ENCODE results near the gene REM2.

REM2 gene

DNA sequence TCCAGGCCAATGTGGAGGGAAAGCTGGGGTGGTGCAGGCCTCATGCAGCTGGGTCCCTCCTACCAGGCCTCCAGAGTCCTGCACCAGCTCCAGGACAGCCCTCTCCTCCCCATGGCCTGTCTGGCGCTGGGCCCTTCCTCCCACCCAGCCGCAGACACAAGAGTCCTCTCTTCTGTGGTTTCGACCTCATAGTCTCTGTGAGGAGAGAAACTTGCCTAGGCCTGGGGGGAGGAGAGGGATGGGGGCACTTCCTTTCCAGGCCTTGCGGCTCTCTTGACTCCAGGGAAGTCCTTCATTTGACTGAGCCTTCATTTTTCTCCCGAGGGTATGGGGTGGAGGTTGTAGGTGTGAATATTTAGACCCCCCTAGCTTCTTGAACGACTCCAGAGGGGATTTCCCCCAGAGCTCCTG is 44.4 kb upstream of the REM2 start:
- TF ChIP-seq USF1 (IDR thresholded peaks at IDR 0.05) (no peak), TAF1 (IDR thresholded peaks at IDR 0.05; ENCODE audit: low read depth) (no peak), TCF12 (IDR thresholded peaks at IDR 0.05; ENCODE audit: low read depth) (no peak), REST (IDR thresholded peaks at IDR 0.05; ENCODE audit: low read depth) (no peak), CEBPB (IDR thresholded peaks at IDR 0.05) (no peak)

GRCh38 chr14:22839159-22839779 is 43.8 kb upstream of the REM2 start:
- no peak for TF ChIP-seq ZBTB7A (IDR thresholded peaks at IDR 0.05; ENCODE audit: low read depth)
- no peak for TF ChIP-seq USF1 (IDR thresholded peaks at IDR 0.05)
- TF ChIP-seq CREB1 (IDR thresholded peaks at IDR 0.05; ENCODE audit: low read depth): no peak
- no peak for TF ChIP-seq NFIC (IDR thresholded peaks at IDR 0.05)
- TF ChIP-seq TEAD4 (IDR thresholded peaks at IDR 0.05): no peak
- no peak for TF ChIP-seq CEBPB (IDR thresholded peaks at IDR 0.05)
- no peak for TF ChIP-seq YY1 (IDR thresholded peaks at IDR 0.05; ENCODE audit: low read depth)
- TF ChIP-seq FOXM1 (IDR thresholded peaks at IDR 0.05; ENCODE audit: borderline replicate concordance, low read depth): no peak
- no peak for TF ChIP-seq EP300 (IDR thresholded peaks at IDR 0.05; ENCODE audit: borderline replicate concordance)
- TF ChIP-seq REST (IDR thresholded peaks at IDR 0.05; ENCODE audit: low read depth): no peak
- no peak for TF ChIP-seq EGR1 (IDR thresholded peaks at IDR 0.05)

DNA sequence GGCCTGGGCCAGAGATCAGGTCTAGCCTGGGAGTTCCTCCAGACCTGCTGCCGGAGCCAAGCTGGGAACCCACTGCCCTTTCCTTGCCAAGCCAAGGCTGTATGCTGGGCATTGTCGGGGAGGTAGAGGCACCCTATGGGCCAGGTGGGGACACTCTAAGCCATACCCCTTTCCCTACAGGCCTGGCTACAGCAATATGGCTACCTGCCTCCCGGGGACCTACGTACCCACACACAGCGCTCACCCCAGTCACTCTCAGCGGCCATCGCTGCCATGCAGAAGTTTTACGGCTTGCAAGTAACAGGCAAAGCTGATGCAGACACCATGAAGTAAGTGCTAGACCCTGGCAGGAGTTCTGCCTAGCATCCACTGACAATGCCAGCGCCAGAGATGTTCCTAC is 41.7 kb upstream of the REM2 start:
- TF ChIP-seq NFIC (IDR thresholded peaks at IDR 0.05): no peak
- TF ChIP-seq TEAD4 (IDR thresholded peaks at IDR 0.05): no peak
- no peak for TF ChIP-seq EGR1 (IDR thresholded peaks at IDR 0.05)
- TF ChIP-seq TAF1 (IDR thresholded peaks at IDR 0.05; ENCODE audit: low read depth): no peak
- no peak for TF ChIP-seq REST (IDR thresholded peaks at IDR 0.05; ENCODE audit: low read depth)
- TF ChIP-seq MAX (IDR thresholded peaks at IDR 0.05): no peak
- TF ChIP-seq CREB1 (IDR thresholded peaks at IDR 0.05; ENCODE audit: low read depth): no peak
- TF ChIP-seq YY1 (IDR thresholded peaks at IDR 0.05; ENCODE audit: low read depth): no peak
- TF ChIP-seq RAD21 (IDR thresholded peaks at IDR 0.05; ENCODE audit: low read depth): no peak

GRCh38 chr14:22841769-22842168 is 41.3 kb upstream of the REM2 start:
- TF ChIP-seq EP300 (IDR thresholded peaks at IDR 0.05; ENCODE audit: borderline replicate concordance): no peak
- no peak for TF ChIP-seq FOXM1 (IDR thresholded peaks at IDR 0.05; ENCODE audit: borderline replicate concordance, low read depth)
- TF ChIP-seq TCF12 (IDR thresholded peaks at IDR 0.05; ENCODE audit: low read depth): no peak
- no peak for TF ChIP-seq TEAD4 (IDR thresholded peaks at IDR 0.05)
- no peak for TF ChIP-seq EGR1 (IDR thresholded peaks at IDR 0.05)

- no peak for TF ChIP-seq REST (IDR thresholded peaks at IDR 0.05; ENCODE audit: low read depth)
- TF ChIP-seq ZBTB7A (IDR thresholded peaks at IDR 0.05; ENCODE audit: low read depth): no peak
- TF ChIP-seq RAD21 (IDR thresholded peaks at IDR 0.05; ENCODE audit: low read depth): no peak
- no peak for TF ChIP-seq TEAD4 (IDR thresholded peaks at IDR 0.05)
- no peak for TF ChIP-seq CREB1 (IDR thresholded peaks at IDR 0.05; ENCODE audit: low read depth)
- no peak for TF ChIP-seq FOXM1 (IDR thresholded peaks at IDR 0.05; ENCODE audit: borderline replicate concordance, low read depth)
- no peak for TF ChIP-seq TCF12 (IDR thresholded peaks at IDR 0.05; ENCODE audit: low read depth)
- TF ChIP-seq NFIC (IDR thresholded peaks at IDR 0.05): no peak
- TF ChIP-seq MAX (IDR thresholded peaks at IDR 0.05): no peak
- no peak for TF ChIP-seq TAF1 (IDR thresholded peaks at IDR 0.05; ENCODE audit: low read depth)
- no peak for TF ChIP-seq EGR1 (IDR thresholded peaks at IDR 0.05)
- TF ChIP-seq EP300 (IDR thresholded peaks at IDR 0.05; ENCODE audit: borderline replicate concordance): no peak
- TF ChIP-seq USF1 (IDR thresholded peaks at IDR 0.05): no peak
- no peak for TF ChIP-seq CEBPB (IDR thresholded peaks at IDR 0.05)
- no peak for TF ChIP-seq YY1 (IDR thresholded peaks at IDR 0.05; ENCODE audit: low read depth)
Measured at GRCh38 chr14:22842211-22843122, 40.6 kb upstream of the REM2 start.
